ENCODE results near the gene SMIM14.
"Not testable (repeated sequence)": the region's sequence is repeated elsewhere in the genome, so short reads cannot be mapped to it uniquely, and the experiment has no call there.

Gene SMIM14

DNA sequence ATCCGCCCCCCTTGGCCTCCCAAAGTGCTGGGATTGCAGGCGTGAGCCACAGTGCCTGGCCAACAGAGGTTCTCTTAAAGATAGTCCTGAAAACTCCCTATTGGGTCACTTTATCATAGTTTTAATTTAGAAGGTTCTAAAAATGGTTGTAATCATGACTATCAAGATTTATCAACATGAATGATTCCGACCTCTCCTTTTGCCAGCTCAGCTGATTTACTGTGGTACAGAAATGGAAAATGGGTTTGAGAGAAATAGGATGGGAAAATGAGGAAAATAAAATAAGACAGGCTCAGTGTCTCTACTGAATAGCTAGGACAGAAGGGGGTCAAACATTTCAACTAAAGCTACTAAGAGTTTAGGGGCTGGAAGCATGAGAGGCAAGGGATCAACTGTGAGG, 83.2 kb downstream of the SMIM14 start:
- DNase-seq (ENCODE audit: low spot score in 2 of 2) = no peak
- Mint-ChIP-seq H3K27me3 (no peaks in the 10 kb centered on the region), H3K9me3 (no peaks in the 10 kb centered on the region), H3K4me1 (peaks cover under 1% of the 10 kb centered on the region), H3K4me3 (no peak overlapping the region), H3K36me3 (peaks cover 22% of the 10 kb centered on the region), H3K27ac (peak overlapping the region; percentile 53)
- ATAC-seq (ENCODE audit: low read depth) = no peak

GRCh38 chr4:39548425-39549067, 90.1 kb downstream of the SMIM14 start:
- no peak for DNase-seq (ENCODE audit: low spot score in 2 of 2)
- no peak overlapping the region for H3K27ac Mint-ChIP-seq
- H3K9me3 Mint-ChIP-seq = no peaks in the 10 kb centered on the region
- no peaks in the 10 kb centered on the region for H3K4me1 Mint-ChIP-seq
- ATAC-seq (ENCODE audit: low read depth) = no peak
- H3K4me3 Mint-ChIP-seq = no peak overlapping the region
- H3K36me3 Mint-ChIP-seq = peaks cover 4% of the 10 kb centered on the region
- H3K27me3 Mint-ChIP-seq = no peaks in the 10 kb centered on the region

DNA sequence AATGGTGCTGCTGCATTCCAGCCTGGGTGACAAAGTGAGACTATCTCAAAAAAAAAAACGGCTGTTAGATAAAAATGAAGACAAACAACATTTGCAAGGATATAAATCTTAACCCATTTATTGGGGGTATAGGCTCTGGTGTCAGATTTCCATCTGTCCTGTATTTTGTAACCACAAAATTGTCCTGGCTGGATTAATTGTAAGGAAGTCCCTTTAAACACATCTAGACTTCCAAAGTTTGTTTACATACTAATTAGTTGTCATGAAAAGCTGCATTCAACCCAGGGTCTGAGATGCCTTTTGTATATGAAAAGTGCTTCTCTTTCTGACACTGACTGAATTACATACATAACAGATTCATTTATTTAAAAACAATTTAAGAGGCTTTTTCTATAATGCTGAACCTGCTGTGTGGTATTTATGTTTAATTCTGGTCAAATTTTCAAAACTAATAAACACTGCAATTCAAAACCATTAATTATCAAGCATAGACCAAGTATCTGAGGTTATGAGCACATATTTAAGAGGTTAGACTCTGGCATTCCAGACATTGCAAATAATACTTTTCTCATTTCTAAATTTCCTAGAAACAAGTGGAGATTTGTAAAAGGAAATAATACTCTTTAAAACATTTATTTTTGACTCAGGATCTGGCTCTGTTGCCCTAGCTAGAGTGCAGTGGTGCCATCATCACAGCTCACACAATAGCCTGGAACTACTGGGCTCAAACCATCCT, 93.9 kb downstream of the SMIM14 start:
- no peak for DNase-seq (ENCODE audit: low spot score in 2 of 2)
- peaks cover 2% of the 10 kb centered on the region for H3K36me3 Mint-ChIP-seq
- H3K4me1 Mint-ChIP-seq = no peaks in the 10 kb centered on the region
- no peaks in the 10 kb centered on the region for H3K27me3 Mint-ChIP-seq
- H3K4me3 Mint-ChIP-seq = no peak overlapping the region
- ATAC-seq (ENCODE audit: low read depth) = no peak
- no peak overlapping the region for H3K27ac Mint-ChIP-seq
- H3K9me3 Mint-ChIP-seq = no peaks in the 10 kb centered on the region

DNA sequence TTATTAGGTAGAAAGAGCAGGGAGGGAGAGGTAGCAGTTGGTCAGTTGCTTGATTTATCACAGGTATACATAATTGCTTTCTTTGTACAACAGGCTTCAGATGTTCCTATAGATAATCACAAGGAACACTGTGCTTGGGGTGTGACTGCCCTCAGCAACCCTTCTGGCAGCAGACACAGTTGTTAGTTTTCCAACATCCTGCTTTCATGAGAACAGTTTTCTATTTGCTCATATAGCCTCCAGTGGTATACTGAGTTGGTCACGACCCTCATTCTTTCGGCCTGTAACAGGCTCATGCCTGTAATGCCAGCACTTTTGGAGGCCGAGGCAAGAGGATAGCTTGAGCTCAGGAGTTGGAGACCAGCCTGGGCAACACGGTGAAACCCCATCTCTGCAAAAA, 94.6 kb downstream of the SMIM14 start:
- H3K27ac Mint-ChIP-seq = peak overlapping the region; percentile 23
- DNase-seq (ENCODE audit: low spot score in 2 of 2); ATAC-seq (ENCODE audit: low read depth); H3K27me3 Mint-ChIP-seq; H3K36me3 Mint-ChIP-seq; H3K9me3 Mint-ChIP-seq; H3K4me3 Mint-ChIP-seq; H3K4me1 Mint-ChIP-seq: not testable (repeated sequence)

GRCh38 chr4:39543034-39543433, 95.6 kb downstream of the SMIM14 start:
- Mint-ChIP-seq H3K36me3 (peaks cover 2% of the 10 kb centered on the region), H3K27ac (no peak overlapping the region), H3K4me1 (no peaks in the 10 kb centered on the region), H3K27me3 (no peaks in the 10 kb centered on the region), H3K4me3 (no peak overlapping the region), H3K9me3 (no peaks in the 10 kb centered on the region)
- DNase-seq (ENCODE audit: low spot score in 2 of 2) (no peak), ATAC-seq (ENCODE audit: low read depth) (no peak)

DNA sequence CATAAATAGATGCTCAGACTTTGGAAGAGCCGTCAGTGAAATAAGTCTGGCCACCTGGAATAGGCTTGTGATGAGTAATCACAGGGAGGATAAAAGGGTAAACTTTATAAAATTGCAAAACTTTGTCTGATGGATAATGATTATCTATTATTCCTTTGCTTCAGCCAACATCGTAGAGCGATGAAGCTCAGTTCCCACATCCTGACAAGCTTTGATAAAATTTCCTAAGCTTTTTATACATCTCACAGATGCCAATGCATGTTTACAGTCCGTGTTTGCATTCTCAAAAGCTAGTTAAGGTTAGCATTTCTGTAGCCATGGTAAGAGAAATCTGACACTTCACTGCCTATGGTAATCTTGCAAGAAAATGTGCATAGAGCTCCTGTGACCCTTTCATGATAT, 96.1 kb downstream of the SMIM14 start:
- Mint-ChIP-seq H3K9me3 (no peaks in the 10 kb centered on the region), H3K27ac (no peak overlapping the region), H3K4me3 (no peak overlapping the region), H3K27me3 (no peaks in the 10 kb centered on the region), H3K36me3 (peaks cover 2% of the 10 kb centered on the region), H3K4me1 (no peaks in the 10 kb centered on the region)
- DNase-seq (ENCODE audit: low spot score in 2 of 2) = no peak
- ATAC-seq (ENCODE audit: low read depth) = no peak

DNA sequence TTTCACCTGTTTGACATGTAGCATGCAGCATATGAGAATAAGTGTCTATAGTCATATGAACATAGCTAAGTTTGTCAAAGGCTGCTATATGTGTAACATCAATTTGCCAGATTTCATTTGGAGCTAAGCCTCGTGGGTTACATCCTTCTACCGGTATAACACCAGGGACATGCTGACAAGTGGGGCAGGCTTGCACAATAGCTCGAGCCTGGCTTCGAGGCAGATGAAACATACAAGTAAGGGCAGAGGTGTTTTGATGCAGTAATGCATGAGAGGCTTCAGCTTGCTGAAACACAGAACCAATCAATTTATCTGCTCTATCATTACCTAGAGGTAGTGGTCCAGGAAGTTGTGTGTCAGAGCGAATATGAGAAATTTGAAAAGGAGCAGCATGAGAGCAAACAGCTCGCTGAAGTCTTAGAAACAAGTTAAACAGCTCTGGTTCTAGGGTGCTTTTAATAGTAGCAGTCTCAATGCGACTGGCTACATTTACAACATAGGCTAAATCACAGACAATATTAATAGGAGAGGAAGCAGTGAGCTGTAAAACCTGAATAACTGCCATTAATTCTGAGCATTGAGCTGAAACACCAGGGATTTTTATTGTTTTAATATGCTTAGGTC, 96.6 kb downstream of the SMIM14 start:
- Mint-ChIP-seq H3K4me1 (no peaks in the 10 kb centered on the region), H3K4me3 (no peak overlapping the region), H3K36me3 (peaks cover 2% of the 10 kb centered on the region), H3K27ac (no peak overlapping the region), H3K9me3 (no peaks in the 10 kb centered on the region), H3K27me3 (no peaks in the 10 kb centered on the region)
- DNase-seq (ENCODE audit: low spot score in 2 of 2) (no peak), ATAC-seq (ENCODE audit: low read depth) (no peak)

- Mint-ChIP-seq H3K27me3 (no peaks in the 10 kb centered on the region), H3K4me3 (no peak overlapping the region), H3K4me1 (no peaks in the 10 kb centered on the region), H3K36me3 (peaks cover 5% of the 10 kb centered on the region), H3K27ac (no peak overlapping the region), H3K9me3 (no peaks in the 10 kb centered on the region)
- no peak for DNase-seq (ENCODE audit: low spot score in 2 of 2)
- ATAC-seq (ENCODE audit: low read depth) = no peak
Observed at GRCh38 chr4:39539089-39539611, 99.5 kb downstream of the SMIM14 start.

GRCh38 chr4:39533541-39533940, 105.1 kb downstream of the SMIM14 start:
- H3K27me3 Mint-ChIP-seq = no peaks in the 10 kb centered on the region
- H3K4me3 Mint-ChIP-seq = no peak overlapping the region
- H3K4me1 Mint-ChIP-seq = no peaks in the 10 kb centered on the region
- DNase-seq (ENCODE audit: low spot score in 2 of 2) (no peak), ATAC-seq (ENCODE audit: low read depth) (no peak)
- peaks cover 22% of the 10 kb centered on the region for H3K36me3 Mint-ChIP-seq
- H3K9me3 Mint-ChIP-seq = peaks cover 7% of the 10 kb centered on the region
- H3K27ac Mint-ChIP-seq = no peak overlapping the region

DNA sequence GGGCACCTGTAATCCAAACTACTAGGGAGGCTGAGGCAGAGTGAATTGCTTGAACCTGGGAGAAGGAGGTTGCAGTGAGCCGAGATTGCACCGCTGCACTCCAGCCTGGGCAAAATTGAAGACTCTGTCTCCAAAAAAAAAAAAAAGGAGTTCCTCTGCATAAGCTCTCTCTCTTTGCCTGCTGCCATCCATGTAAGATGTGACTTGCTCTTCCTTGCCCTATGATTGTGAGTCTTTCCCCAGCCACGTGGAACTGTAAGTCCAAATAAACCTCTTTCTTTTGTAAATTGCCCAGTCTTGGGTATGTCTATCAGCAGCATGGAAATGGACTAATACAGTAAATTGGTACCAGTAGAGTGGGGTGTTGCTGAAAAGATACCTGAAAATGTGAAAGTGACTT, 106.4 kb downstream of the SMIM14 start:
- not testable (repeated sequence) for DNase-seq (ENCODE audit: low spot score in 2 of 2); H3K4me1 Mint-ChIP-seq; H3K27ac Mint-ChIP-seq; H3K27me3 Mint-ChIP-seq; ATAC-seq (ENCODE audit: low read depth); H3K4me3 Mint-ChIP-seq; H3K9me3 Mint-ChIP-seq
- H3K36me3 Mint-ChIP-seq = peaks cover 22% of the 10 kb centered on the region

DNA sequence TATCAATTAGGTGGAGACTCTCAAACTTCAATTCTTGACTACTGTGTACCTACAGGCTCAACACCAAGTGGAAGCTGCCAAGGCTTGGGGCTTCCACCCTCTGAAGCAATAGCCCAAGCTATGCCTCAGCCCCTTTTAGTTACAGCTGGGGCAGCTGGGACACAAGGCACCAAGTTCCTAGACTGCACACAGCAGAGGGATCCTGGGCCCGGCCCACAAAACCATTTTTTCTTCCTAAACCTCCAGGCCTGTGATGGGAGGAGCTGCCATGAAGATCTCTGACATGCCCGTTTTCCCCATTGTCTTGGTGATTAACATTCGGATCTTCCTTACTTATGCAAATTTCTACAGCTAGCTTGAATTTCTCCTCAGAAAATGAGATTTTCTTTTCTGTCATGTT, 108.0 kb downstream of the SMIM14 start:
- Mint-ChIP-seq H3K9me3 (peaks cover 7% of the 10 kb centered on the region), H3K4me1 (peaks cover 8% of the 10 kb centered on the region), H3K27me3 (no peaks in the 10 kb centered on the region), H3K36me3 (peaks cover 22% of the 10 kb centered on the region), H3K27ac (no peak overlapping the region), H3K4me3 (no peak overlapping the region)
- ATAC-seq (ENCODE audit: low read depth) (no peak), DNase-seq (ENCODE audit: low spot score in 2 of 2) (no peak)

DNA sequence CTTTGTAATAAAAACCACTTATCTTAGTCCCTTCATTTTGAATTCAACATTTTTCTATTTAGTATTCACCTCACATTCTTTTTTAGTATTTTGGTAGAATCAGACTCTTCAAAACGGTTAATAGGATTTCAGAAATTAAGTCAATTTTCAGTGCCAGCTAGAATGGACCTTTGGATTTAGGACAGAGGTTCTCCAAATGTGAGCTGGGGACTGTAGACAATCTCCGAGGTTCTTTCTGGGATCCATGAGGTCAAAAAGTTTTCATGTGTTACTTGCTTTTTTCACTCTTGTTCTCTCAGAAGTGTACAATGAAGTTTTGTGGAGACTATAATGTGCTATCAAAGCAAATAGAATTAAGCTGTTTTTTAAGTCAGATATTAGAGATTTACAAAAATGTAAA, 109.1 kb downstream of the SMIM14 start:
- Mint-ChIP-seq H3K4me3 (no peak overlapping the region), H3K9me3 (peaks cover 7% of the 10 kb centered on the region), H3K27me3 (no peaks in the 10 kb centered on the region), H3K4me1 (peaks cover 8% of the 10 kb centered on the region), H3K36me3 (peaks cover 22% of the 10 kb centered on the region), H3K27ac (no peak overlapping the region)
- ATAC-seq (ENCODE audit: low read depth) (no peak), DNase-seq (ENCODE audit: low spot score in 2 of 2) (no peak)

DNA sequence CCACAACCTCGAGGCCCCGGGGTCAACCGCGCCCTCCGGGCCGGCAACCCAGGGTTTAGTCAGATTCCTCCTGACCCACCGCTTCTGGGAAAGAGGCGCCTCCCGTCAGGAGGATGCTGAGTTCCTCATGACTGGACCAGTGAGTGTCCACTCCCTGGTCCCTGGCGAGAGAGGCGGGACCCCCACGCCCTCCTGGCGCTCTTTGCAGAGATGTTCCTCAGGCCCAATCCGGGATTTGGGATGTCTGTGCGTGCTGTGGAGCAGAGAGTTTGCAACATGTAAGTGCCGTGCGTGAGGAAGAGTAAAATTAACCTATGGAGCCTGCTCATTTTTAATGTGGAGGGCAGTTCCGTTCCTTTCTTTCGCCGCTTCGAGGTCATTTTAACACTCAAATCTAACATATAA, 110.6 kb downstream of the SMIM14 start:
- no peaks in the 10 kb centered on the region for H3K27me3 Mint-ChIP-seq
- peaks cover 19% of the 10 kb centered on the region for H3K36me3 Mint-ChIP-seq
- DNase-seq (ENCODE audit: low spot score in 2 of 2) (no peak), ATAC-seq (ENCODE audit: low read depth) (no peak)
- peak overlapping the region; percentile 96 for H3K4me3 Mint-ChIP-seq
- peaks cover 7% of the 10 kb centered on the region for H3K9me3 Mint-ChIP-seq
- H3K27ac Mint-ChIP-seq = peak overlapping the region; percentile 14
- peaks cover 8% of the 10 kb centered on the region for H3K4me1 Mint-ChIP-seq

DNA sequence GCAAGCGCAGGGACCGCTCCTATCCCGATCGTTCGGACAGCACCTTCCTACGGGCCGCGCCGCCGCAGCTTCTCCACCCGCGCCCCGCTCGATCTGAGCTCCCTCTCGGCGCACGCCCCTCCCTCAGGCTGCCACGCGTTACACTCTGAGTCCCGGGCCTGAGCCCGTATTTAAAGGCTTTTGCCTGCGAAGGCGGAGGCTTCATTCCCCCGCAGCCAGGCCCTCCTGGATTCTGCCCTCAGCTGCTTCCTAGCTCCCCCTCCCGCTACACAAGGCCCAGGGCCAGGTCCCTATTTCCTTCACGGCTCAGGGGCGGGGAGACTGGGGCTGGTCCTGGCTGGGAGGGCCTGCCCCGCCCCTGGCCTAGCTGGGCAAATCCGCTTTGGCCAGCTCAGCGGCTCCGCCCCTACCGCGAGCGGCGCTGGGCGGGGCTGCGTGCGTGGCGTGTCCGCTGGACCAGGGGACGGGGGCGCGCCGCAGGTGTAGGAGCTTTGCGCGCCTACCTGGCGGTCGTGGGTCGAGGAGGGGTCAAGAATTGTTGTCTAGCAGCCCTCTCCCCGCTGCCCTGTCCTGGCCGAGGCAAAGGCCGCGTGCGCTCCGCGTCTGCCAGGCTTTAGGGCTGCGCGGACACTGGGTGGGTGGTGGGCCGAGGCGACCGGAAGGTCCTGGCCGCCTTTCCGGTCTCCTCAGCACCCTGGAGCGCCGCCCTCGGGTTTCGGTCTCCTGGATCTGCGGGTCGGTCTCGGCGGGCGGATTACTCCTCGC, 111.2 kb downstream of the SMIM14 start, which contains the start of gene UGDH:
UGDH (minus strand) TSS at position 144 of the 765 bp plus-strand sequence. CDS start 5,927 bp downstream, outside the sequence.
- no peaks in the 10 kb centered on the region for H3K27me3 Mint-ChIP-seq
- H3K4me1 Mint-ChIP-seq = peaks cover 8% of the 10 kb centered on the region
- H3K4me3 Mint-ChIP-seq = peak within 1 kb of the TSS; percentile 96
- DNase-seq (ENCODE audit: low spot score in 2 of 2) = peak; percentile 85 to 87
- peaks cover 7% of the 10 kb centered on the region for H3K9me3 Mint-ChIP-seq
- peak; percentile 98 for ATAC-seq (ENCODE audit: low read depth)
- peak within 1 kb of the TSS; percentile 94 for H3K27ac Mint-ChIP-seq
- H3K36me3 Mint-ChIP-seq = peaks cover 16% of the 10 kb centered on the region

All from memory B cell (primary cell).